ENCODE measurements around the gene SPEG.

SPEG gene

DNA sequence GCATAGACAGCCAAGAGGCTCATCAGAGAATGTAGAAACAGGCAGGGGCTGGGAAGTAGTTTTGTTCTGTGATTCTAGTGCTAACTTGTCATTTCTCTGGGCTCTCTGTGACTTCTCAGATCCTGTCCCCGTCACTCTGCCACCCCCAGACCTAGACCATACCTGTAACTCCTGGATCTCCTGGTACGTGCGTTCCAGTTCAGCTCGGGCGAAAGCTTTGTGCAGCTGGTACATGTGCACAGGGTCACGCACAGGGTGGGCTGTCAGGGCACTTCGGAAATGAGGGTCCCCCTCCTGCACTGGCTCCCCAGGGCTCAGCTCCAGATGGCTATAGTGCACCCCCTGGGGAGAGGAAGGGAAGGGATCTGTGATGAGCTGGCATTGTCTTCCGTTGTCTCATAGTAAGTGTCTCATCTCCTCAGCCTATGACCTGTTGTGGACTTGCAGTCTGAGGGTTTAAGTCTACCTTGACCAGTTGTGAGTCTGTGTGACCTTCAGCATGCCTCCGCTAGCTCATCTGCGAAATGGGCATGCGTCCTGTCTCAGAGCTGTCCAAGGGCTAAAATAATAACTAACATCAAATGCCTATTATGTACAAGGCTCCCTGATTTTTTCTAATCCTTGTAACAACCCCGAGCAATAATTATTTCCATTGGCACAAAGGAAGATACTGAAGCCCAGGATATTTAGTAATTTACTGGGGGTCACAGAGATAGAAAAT, 106.3 kb downstream of the SPEG start:
- Mint-ChIP-seq H3K4me1 (peaks cover 54% of the 10 kb centered on the region), H3K27me3 (ENCODE audit: low read depth, poor library complexity) (peaks cover 29% of the 10 kb centered on the region), H3K4me3 (no peak overlapping the region), H3K27ac (no peak overlapping the region), H3K36me3 (ENCODE audit: low read depth) (peaks cover 6% of the 10 kb centered on the region), H3K9me3 (no peaks in the 10 kb centered on the region)
- TF ChIP-seq, protein P1, sequence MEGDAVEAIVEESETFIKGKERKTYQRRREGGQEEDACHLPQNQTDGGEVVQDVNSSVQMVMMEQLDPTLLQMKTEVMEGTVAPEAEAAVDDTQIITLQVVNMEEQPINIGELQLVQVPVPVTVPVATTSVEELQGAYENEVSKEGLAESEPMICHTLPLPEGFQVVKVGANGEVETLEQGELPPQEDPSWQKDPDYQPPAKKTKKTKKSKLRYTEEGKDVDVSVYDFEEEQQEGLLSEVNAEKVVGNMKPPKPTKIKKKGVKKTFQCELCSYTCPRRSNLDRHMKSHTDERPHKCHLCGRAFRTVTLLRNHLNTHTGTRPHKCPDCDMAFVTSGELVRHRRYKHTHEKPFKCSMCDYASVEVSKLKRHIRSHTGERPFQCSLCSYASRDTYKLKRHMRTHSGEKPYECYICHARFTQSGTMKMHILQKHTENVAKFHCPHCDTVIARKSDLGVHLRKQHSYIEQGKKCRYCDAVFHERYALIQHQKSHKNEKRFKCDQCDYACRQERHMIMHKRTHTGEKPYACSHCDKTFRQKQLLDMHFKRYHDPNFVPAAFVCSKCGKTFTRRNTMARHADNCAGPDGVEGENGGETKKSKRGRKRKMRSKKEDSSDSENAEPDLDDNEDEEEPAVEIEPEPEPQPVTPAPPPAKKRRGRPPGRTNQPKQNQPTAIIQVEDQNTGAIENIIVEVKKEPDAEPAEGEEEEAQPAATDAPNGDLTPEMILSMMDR (IDR thresholded peaks at IDR 0.05) = no peak
- no peak for DNase-seq

DNA sequence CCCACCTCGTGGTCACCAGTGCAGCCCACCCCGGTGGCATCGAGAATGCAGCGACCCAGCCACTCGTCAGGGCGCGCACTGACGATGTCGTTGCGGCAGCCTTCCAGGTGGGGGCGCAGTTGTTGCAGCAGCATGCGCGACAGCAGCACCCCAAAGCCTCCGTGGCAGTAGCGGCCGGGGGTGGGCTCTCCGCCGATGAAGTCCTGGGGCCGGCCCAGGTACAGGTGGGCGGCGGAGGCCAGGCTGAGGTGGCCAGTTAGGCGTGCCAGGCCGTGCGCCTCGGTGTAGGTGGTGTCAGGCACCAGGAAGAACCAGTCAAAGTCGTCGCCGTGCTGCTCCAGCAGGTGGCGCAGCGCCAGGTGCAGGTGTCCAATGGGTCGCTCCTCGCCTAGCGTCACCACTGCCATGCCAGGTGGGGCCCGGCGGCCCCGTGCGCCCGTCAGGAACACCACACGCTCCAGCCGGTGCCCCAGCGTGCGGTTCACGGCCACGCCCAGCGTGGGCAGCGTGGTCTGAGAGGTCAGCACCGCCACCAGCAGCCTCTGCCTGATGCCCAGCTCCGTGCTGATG, 107.1 kb downstream of the SPEG start:
- DNase-seq = peak; percentile 87
- Mint-ChIP-seq H3K4me3 (peak overlapping the region; percentile 85), H3K4me1 (peaks cover 49% of the 10 kb centered on the region), H3K9me3 (no peaks in the 10 kb centered on the region), H3K27ac (no peak overlapping the region), H3K27me3 (ENCODE audit: low read depth, poor library complexity) (peaks cover 36% of the 10 kb centered on the region), H3K36me3 (ENCODE audit: low read depth) (peaks cover 6% of the 10 kb centered on the region)
- TF ChIP-seq, protein P1 (IDR thresholded peaks at IDR 0.05) = peak; percentile 99

DNA sequence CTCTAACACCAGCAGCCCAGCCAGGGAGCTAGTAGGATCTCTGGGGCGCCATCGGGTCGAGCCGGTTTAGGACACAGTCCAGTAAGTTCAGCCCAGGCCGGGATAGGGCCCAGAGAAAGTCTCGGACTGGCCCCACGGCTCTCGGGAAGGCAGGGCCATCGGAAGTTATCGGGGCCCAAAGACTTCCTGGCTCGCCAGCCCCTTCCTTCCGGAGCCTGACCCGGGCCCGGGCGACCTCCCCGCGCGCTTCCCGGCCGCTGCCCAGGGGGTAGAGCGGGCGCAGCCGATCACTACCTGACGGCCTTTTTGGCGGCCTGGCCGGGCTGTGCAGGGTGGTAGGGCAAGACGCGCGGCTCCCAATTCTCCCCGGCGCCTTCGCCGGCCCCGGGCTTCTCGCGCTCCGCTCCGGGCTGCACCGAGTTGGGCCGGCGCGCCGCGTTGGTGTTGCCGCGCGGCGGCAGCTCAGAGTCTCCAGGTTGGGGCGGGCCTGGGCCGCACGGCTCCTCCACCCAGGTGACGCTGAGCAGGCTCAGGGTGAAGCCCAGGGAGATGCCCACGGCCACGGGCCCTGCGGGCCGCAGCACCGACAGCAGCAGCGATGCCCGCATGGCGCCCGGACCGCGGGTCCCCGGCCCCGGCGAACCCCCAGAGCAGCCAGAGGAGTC, 108.4 kb downstream of the SPEG start:
- H3K36me3 Mint-ChIP-seq (ENCODE audit: low read depth) = peaks cover 6% of the 10 kb centered on the region
- H3K4me3 Mint-ChIP-seq = peak overlapping the region; percentile 85
- TF ChIP-seq, protein P1 (IDR thresholded peaks at IDR 0.05) = no peak
- H3K4me1 Mint-ChIP-seq = peaks cover 36% of the 10 kb centered on the region
- DNase-seq = peak; percentile 56
- peaks cover 44% of the 10 kb centered on the region for H3K27me3 Mint-ChIP-seq (ENCODE audit: low read depth, poor library complexity)
- H3K9me3 Mint-ChIP-seq = no peaks in the 10 kb centered on the region
- no peak overlapping the region for H3K27ac Mint-ChIP-seq

DNA sequence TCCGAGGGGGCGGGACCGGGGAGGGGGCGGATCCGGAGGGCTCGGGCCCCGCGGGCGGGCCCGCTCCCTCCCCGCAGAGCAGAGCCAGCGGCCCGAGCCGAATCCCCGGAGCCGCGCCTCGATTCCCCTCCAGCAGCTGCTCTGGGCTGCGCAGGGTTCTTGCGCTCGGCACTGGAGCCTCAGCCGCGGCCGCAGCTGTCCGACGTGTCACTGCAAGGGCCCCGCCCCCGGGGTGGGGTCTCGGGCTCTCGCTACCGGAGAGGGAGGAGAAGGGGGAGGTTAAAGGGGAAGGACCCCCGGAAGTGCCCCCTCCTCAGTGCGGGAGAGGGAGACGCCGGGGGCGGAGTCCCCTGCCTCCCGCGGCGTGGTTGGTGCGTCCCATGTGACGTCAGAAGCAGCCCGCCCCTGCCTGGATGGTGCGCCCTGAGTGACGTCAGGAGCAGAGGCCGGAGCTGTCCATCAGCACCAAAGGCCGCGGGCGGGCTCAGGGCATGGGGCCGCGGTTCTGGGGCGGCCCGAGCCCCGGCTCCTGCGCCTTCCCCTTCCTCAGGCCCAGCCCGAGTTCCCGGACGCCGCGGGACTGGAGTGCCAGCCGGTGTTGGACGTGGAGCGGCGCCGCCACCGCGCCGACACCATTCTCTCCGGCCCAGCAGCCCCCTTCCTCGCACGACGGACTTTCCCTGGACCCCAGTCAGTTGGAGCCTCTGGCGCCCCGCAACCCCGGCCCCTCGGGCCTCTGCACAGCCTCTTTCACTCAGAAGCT, 109.1 kb downstream of the SPEG start, which contains the start of the genes CHPF and TMEM198:
Gene CHPF, minus strand, starts transcription at position 214 of the 763 bp plus-strand sequence. CDS start 271 bp downstream, outside the sequence.
Gene TMEM198, plus strand, starts transcription at position 433 of the 763 bp plus-strand sequence. CDS start 700 bp downstream, outside the sequence.
- peak; percentile 98 for DNase-seq
- no peak within 1 kb of the TSS for H3K27ac Mint-ChIP-seq
- peaks cover 49% of the 10 kb centered on the region for H3K27me3 Mint-ChIP-seq (ENCODE audit: low read depth, poor library complexity)
- H3K4me3 Mint-ChIP-seq = peak within 1 kb of the TSS; percentile 89
- H3K9me3 Mint-ChIP-seq = no peaks in the 10 kb centered on the region
- H3K4me1 Mint-ChIP-seq = peaks cover 30% of the 10 kb centered on the region
- TF ChIP-seq, protein P1 (IDR thresholded peaks at IDR 0.05) = no peak
- H3K36me3 Mint-ChIP-seq (ENCODE audit: low read depth) = peaks cover 6% of the 10 kb centered on the region

DNA sequence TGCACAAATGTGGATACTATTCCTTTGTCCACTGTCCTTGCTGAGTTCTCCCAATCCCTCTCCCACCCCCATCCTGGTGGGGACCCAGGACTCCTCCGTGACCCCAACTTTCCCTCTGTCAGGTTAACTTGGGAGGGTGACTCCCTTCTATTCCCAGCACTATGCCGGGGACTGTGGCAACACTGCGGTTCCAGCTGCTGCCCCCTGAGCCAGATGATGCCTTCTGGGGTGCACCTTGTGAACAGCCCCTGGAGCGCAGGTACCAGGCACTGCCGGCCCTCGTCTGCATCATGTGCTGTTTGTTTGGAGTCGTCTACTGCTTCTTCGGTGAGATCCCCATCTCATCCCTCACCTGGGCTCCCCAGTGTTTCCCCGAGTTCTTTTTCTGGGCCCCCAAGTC, 109.9 kb downstream of the SPEG start:
- Mint-ChIP-seq H3K36me3 (ENCODE audit: low read depth) (peaks cover 6% of the 10 kb centered on the region), H3K9me3 (no peaks in the 10 kb centered on the region), H3K4me1 (peaks cover 22% of the 10 kb centered on the region), H3K4me3 (peak overlapping the region; percentile 89), H3K27me3 (ENCODE audit: low read depth, poor library complexity) (peaks cover 57% of the 10 kb centered on the region), H3K27ac (no peak overlapping the region)
- TF ChIP-seq, protein P1 (IDR thresholded peaks at IDR 0.05) = no peak
- DNase-seq = no peak
